Activated CD4-positive, alpha-beta T cell treated with anti-CD3 and anti-CD28 coated beads, Interleukin-2, amount 10 ng/mL, durations not matched to agents 24 days and 14 days (primary cell): ENCODE results near the gene IL17A. TPM values are rescaled to one million over a fixed set of nuclear protein-coding genes. Genes with fewer than 3 reads are reported as not detected.

Experiments
- DNase-seq: peaks from one replicate; pipeline ENCODE4 v3.0.0; 2022
- H3K27ac Mint-ChIP-seq: one replicate; pipeline ENCODE4 v1.8.0; 2022; ENCODE audit warnings: mild to moderate bottlenecking, mixed read lengths
- H3K27me3 Mint-ChIP-seq: one replicate; pipeline ENCODE4 v1.8.0; 2022; ENCODE audit warnings: mixed read lengths
- H3K36me3 Mint-ChIP-seq: one replicate; pipeline ENCODE4 v1.8.0; 2022; ENCODE audit warnings: low read depth, mild to moderate bottlenecking, mixed read lengths
- H3K4me1 Mint-ChIP-seq: one replicate; pipeline ENCODE4 v1.8.0; 2021; ENCODE audit warnings: mixed read lengths
- H3K4me3 Mint-ChIP-seq: one replicate; pipeline ENCODE4 v1.8.0; 2022; ENCODE audit warnings: mild to moderate bottlenecking, moderate library complexity, mixed read lengths
- H3K9me3 Mint-ChIP-seq: one replicate; pipeline ENCODE4 v1.8.0; 2021; ENCODE audit warnings: mixed read lengths
- intact Hi-C: fragments of 100-400 bp; cut with micrococcal nuclease; formaldehyde crosslinking; loops from one replicate; pipeline ENCODE4 v1.15.1; 2023
- total RNA-seq: library from RNA; stranded (reverse); gene quantifications from 2 replicates; pipeline ENCODE4 v1.2.3, GENCODE V29; 2022

The IL17A gene
- total RNA-seq = not detected in 2 replicates

- Mint-ChIP-seq H3K36me3 (no peaks in the 10 kb centered on the region), H3K9me3 (no peaks in the 10 kb centered on the region), H3K27me3 (peaks cover 59% of the 10 kb centered on the region), H3K27ac (no peak within 1 kb of the TSS), H3K4me3 (no peak within 1 kb of the TSS), H3K4me1 (no peaks in the 10 kb centered on the region)
- intact Hi-C loops = no loop called here
- DNase-seq = no peak
These were observed at the start of gene IL17A for GRCh38 chr6:52186075-52186474. IL17A (plus strand) TSS chr6:52186375; CDS start chr6:52186432, 57 bp downstream.

GRCh38 chr6:52136934-52137467 is 49.2 kb upstream of the IL17A start:
- intact Hi-C loops = no loop called here
- H3K27ac Mint-ChIP-seq = no peak overlapping the region
- H3K9me3 Mint-ChIP-seq = no peaks in the 10 kb centered on the region
- no peaks in the 10 kb centered on the region for H3K4me1 Mint-ChIP-seq
- H3K4me3 Mint-ChIP-seq = no peak overlapping the region
- DNase-seq = no peak
- H3K27me3 Mint-ChIP-seq = peaks cover 18% of the 10 kb centered on the region
- no peaks in the 10 kb centered on the region for H3K36me3 Mint-ChIP-seq

GRCh38 chr6:52138284-52138683 is 47.9 kb upstream of the IL17A start:
- no peaks in the 10 kb centered on the region for H3K4me1 Mint-ChIP-seq
- H3K9me3 Mint-ChIP-seq = no peaks in the 10 kb centered on the region
- H3K27ac Mint-ChIP-seq = no peak overlapping the region
- no peaks in the 10 kb centered on the region for H3K36me3 Mint-ChIP-seq
- H3K27me3 Mint-ChIP-seq = peaks cover 26% of the 10 kb centered on the region
- no peak overlapping the region for H3K4me3 Mint-ChIP-seq
- intact Hi-C loops = no loop called here
- no peak for DNase-seq

GRCh38 chr6:52139985-52140680 is 46.0 kb upstream of the IL17A start:
- intact Hi-C loops = no loop called here
- no peak overlapping the region for H3K4me3 Mint-ChIP-seq
- peaks cover 35% of the 10 kb centered on the region for H3K27me3 Mint-ChIP-seq
- H3K36me3 Mint-ChIP-seq = no peaks in the 10 kb centered on the region
- no peaks in the 10 kb centered on the region for H3K9me3 Mint-ChIP-seq
- H3K4me1 Mint-ChIP-seq = peaks cover under 1% of the 10 kb centered on the region
- no peak overlapping the region for H3K27ac Mint-ChIP-seq
- no peak for DNase-seq

- H3K9me3 Mint-ChIP-seq = no peaks in the 10 kb centered on the region
- H3K27ac Mint-ChIP-seq = no peak overlapping the region
- no peak overlapping the region for H3K4me3 Mint-ChIP-seq
- H3K27me3 Mint-ChIP-seq = peaks cover 39% of the 10 kb centered on the region
- no peaks in the 10 kb centered on the region for H3K36me3 Mint-ChIP-seq
- intact Hi-C loops = no loop called here
- peaks cover 2% of the 10 kb centered on the region for H3K4me1 Mint-ChIP-seq
- no peak for DNase-seq
These were observed 44.6 kb upstream of the IL17A start for GRCh38 chr6:52141596-52141995.

GRCh38 chr6:52142556-52142955 is 43.6 kb upstream of the IL17A start:
- Mint-ChIP-seq H3K4me3 (no peak overlapping the region), H3K36me3 (no peaks in the 10 kb centered on the region), H3K4me1 (peaks cover 2% of the 10 kb centered on the region), H3K27me3 (peaks cover 37% of the 10 kb centered on the region), H3K9me3 (no peaks in the 10 kb centered on the region), H3K27ac (no peak overlapping the region)
- DNase-seq = no peak
- intact Hi-C loops = no loop called here

- Mint-ChIP-seq H3K4me1 (peaks cover 2% of the 10 kb centered on the region), H3K27ac (no peak overlapping the region), H3K4me3 (no peak overlapping the region), H3K9me3 (no peaks in the 10 kb centered on the region), H3K36me3 (no peaks in the 10 kb centered on the region), H3K27me3 (peaks cover 35% of the 10 kb centered on the region)
- intact Hi-C loops = no loop called here
- DNase-seq = no peak
These were observed 42.6 kb upstream of the IL17A start for GRCh38 chr6:52143551-52143950.

GRCh38 chr6:52144196-52145076 is 41.7 kb upstream of the IL17A start:
- no peak overlapping the region for H3K27ac Mint-ChIP-seq
- H3K27me3 Mint-ChIP-seq = peaks cover 40% of the 10 kb centered on the region
- no peak for DNase-seq
- H3K4me1 Mint-ChIP-seq = peaks cover 2% of the 10 kb centered on the region
- no peaks in the 10 kb centered on the region for H3K9me3 Mint-ChIP-seq
- H3K36me3 Mint-ChIP-seq = no peaks in the 10 kb centered on the region
- intact Hi-C loops = no loop called here
- H3K4me3 Mint-ChIP-seq = no peak overlapping the region

GRCh38 chr6:52146851-52147445 is 39.2 kb upstream of the IL17A start:
- Mint-ChIP-seq H3K4me1 (peaks cover 2% of the 10 kb centered on the region), H3K4me3 (no peak overlapping the region), H3K9me3 (no peaks in the 10 kb centered on the region), H3K36me3 (no peaks in the 10 kb centered on the region), H3K27ac (no peak overlapping the region), H3K27me3 (peaks cover 47% of the 10 kb centered on the region)
- no peak for DNase-seq
- intact Hi-C loops = no loop called here

GRCh38 chr6:52149076-52149475 is 37.1 kb upstream of the IL17A start:
- DNase-seq = no peak
- Mint-ChIP-seq H3K4me1 (peaks cover 2% of the 10 kb centered on the region), H3K9me3 (no peaks in the 10 kb centered on the region), H3K4me3 (no peak overlapping the region), H3K27ac (no peak overlapping the region), H3K27me3 (peaks cover 40% of the 10 kb centered on the region), H3K36me3 (no peaks in the 10 kb centered on the region)
- intact Hi-C loops = no loop called here

- no peak for DNase-seq
- peaks cover 2% of the 10 kb centered on the region for H3K4me1 Mint-ChIP-seq
- H3K36me3 Mint-ChIP-seq = no peaks in the 10 kb centered on the region
- H3K27ac Mint-ChIP-seq = no peak overlapping the region
- H3K4me3 Mint-ChIP-seq = no peak overlapping the region
- intact Hi-C loops = no loop called here
- peaks cover 35% of the 10 kb centered on the region for H3K27me3 Mint-ChIP-seq
- H3K9me3 Mint-ChIP-seq = no peaks in the 10 kb centered on the region
These were observed 36.2 kb upstream of the IL17A start for GRCh38 chr6:52149949-52150348.

- Mint-ChIP-seq H3K27ac (no peak overlapping the region), H3K36me3 (no peaks in the 10 kb centered on the region), H3K4me1 (peaks cover 11% of the 10 kb centered on the region), H3K27me3 (peaks cover 27% of the 10 kb centered on the region), H3K9me3 (no peaks in the 10 kb centered on the region), H3K4me3 (no peak overlapping the region)
- intact Hi-C loops = no loop called here
- no peak for DNase-seq
These were observed 34.1 kb upstream of the IL17A start for GRCh38 chr6:52152070-52152423.

GRCh38 chr6:52152711-52153160 is 33.4 kb upstream of the IL17A start:
- intact Hi-C loops = no loop called here
- Mint-ChIP-seq H3K36me3 (no peaks in the 10 kb centered on the region), H3K4me1 (peaks cover 16% of the 10 kb centered on the region), H3K27me3 (peaks cover 27% of the 10 kb centered on the region), H3K27ac (no peak overlapping the region), H3K9me3 (peaks cover under 1% of the 10 kb centered on the region), H3K4me3 (no peak overlapping the region)
- DNase-seq = no peak

- intact Hi-C loops = no loop called here
- no peak overlapping the region for H3K4me3 Mint-ChIP-seq
- H3K9me3 Mint-ChIP-seq = peaks cover 5% of the 10 kb centered on the region
These were observed 31.8 kb upstream of the IL17A start for GRCh38 chr6:52154381-52154780.

More at GRCh38 chr6:52154381-52154780, 31.8 kb upstream of the IL17A start:
- no peaks in the 10 kb centered on the region for H3K36me3 Mint-ChIP-seq
- H3K27ac Mint-ChIP-seq = no peak overlapping the region
- H3K4me1 Mint-ChIP-seq = peaks cover 20% of the 10 kb centered on the region
- no peak for DNase-seq
- peaks cover 21% of the 10 kb centered on the region for H3K27me3 Mint-ChIP-seq
